A549 (cell line): ENCODE measurements around the gene SIRT7. TPM values are rescaled to one million over a fixed set of nuclear protein-coding genes. Genes with fewer than 3 reads are reported as not detected.
A peak's percentile ranks its signal among the peaks of the same experiment; 100 is the strongest.

ENCODE experiments used
- ATAC-seq, 2 experiments: fragments of 200-7000 bp in 1 of 2; fragments of >200 bp in 1 of 2; cut with Nextera tagmentation in 1 of 2; cut with Tn5 transposase in 1 of 2; 3 replicates each; pipeline versions ENCODE4 v1.8.0 to v1.9.1; 2018 to 2020; ENCODE audit warnings: mild to moderate bottlenecking in 1 of 2, moderate library complexity in 1 of 2
- CTCF ChIA-PET: fragments of 300-600 bp; sonication (Branson Sonifier 250); formaldehyde crosslinking; extraction: SDS; loops from one replicate; lab custom pipeline; 2021; ENCODE audit warnings: antibody characterized with exemption, inconsistent platforms; lab: Yijun Ruan, JAX
- POLR2A ChIA-PET: fragments of 350-600 bp; formaldehyde crosslinking; extraction: SDS; loops from one replicate; lab custom pipeline; 2021; ENCODE audit warnings: antibody characterized with exemption, inconsistent platforms; lab: Yijun Ruan, JAX
- DNase-seq, 2 experiments: peaks; one replicate each; pipeline versions ENCODE4 v3.0.0 to v3.0.0-alpha.2; 2011 to 2016; ENCODE audit warnings: low read depth in 1 of 2, low spot score in 1 of 2
- FAIRE-seq: peaks from 2 replicates; lab custom pipeline; 2011; peaks lifted over from hg19 to GRCh38; lab: Jason Lieb, UNC
- H3K27ac ChIP-seq, 2 experiments: fragments of >200 bp; sonication (Bioruptor Twin); formaldehyde crosslinking; 3 replicates each; pipeline ENCODE4 v1.5.1; 2016 to 2017
- H3K4me1 ChIP-seq: fragments of >200 bp; sonication (Bioruptor Twin); formaldehyde crosslinking; 3 replicates; pipeline ENCODE4 v1.6.1; 2016
- H3K4me2 ChIP-seq: fragments of >200 bp; sonication (Bioruptor Twin); formaldehyde crosslinking; 3 replicates; pipeline ENCODE4 v1.6.1; 2016
- H3K4me3 ChIP-seq: fragments of >200 bp; sonication (Bioruptor Twin); formaldehyde crosslinking; 3 replicates; pipeline ENCODE4 v1.5.1; 2016
- H3K9me3 ChIP-seq: fragments of >200 bp; sonication (Bioruptor Twin); formaldehyde crosslinking; 3 replicates; pipeline ENCODE4 v1.6.1; 2016
- ATOH8 ChIP-seq: fragments of 250-450 bp; sonication (Bioruptor Pico); IDR thresholded peaks from 2 replicates; pipeline ENCODE4 v1.5.0; 2020; ENCODE audit warnings: low read depth, mild to moderate bottlenecking, moderate library complexity
- CHD2 ChIP-seq: fragments of 150-350 bp; IDR thresholded peaks from 2 replicates; pipeline ENCODE4 v1.6.1; 2014; ENCODE audit warnings: low read length; ENCODE audit not compliant: partially characterized antibody
- EHF ChIP-seq: fragments of 250-450 bp; sonication (Bioruptor Pico); IDR thresholded peaks from 2 replicates; pipeline ENCODE4 v1.5.0; 2020; ENCODE audit warnings: mild to moderate bottlenecking
- EHMT2 ChIP-seq: fragments of 200-600 bp; sonication (generic); IDR thresholded peaks from 2 replicates; pipeline ENCODE4 v1.6.1; 2016; ENCODE audit warnings: antibody characterized with exemption, low read depth, mild to moderate bottlenecking, moderate library complexity
- EP300 ChIP-seq, 2 experiments: fragments of >200 bp; sonication (Bioruptor Twin); formaldehyde crosslinking; IDR thresholded peaks; 2 replicates in 1 of 2; 3 replicates in 1 of 2; pipeline ENCODE4 v1.6.1; 2016 to 2017
- ESRRA ChIP-seq: fragments of 150-350 bp; IDR thresholded peaks from 2 replicates; pipeline ENCODE4 v1.6.1; 2014; ENCODE audit warnings: mild to moderate bottlenecking, low read length, borderline replicate concordance
- FOSL2 ChIP-seq, 2 experiments: fragments of 450-650 bp in 1 of 2; fragments of >200 bp in 1 of 2; sonication (Bioruptor Twin) in 1 of 2; formaldehyde crosslinking; IDR thresholded peaks; 2 replicates each; pipeline versions ENCODE4 v1.5.0 to v1.6.1; 2016 to 2020; ENCODE audit warnings: mild to moderate bottlenecking in 1 of 2, moderate library complexity in 1 of 2
- HDAC2 ChIP-seq: fragments of 200-600 bp; sonication (generic); IDR thresholded peaks from 2 replicates; pipeline ENCODE4 v1.6.1; 2016
- HOXA7 ChIP-seq: fragments of 250-450 bp; sonication (Bioruptor Pico); IDR thresholded peaks from 2 replicates; pipeline ENCODE4 v1.5.0; 2020; ENCODE audit warnings: mild to moderate bottlenecking, moderate library complexity
- JUN ChIP-seq, 2 experiments: fragments of >200 bp; sonication (Bioruptor Twin); formaldehyde crosslinking; IDR thresholded peaks; 2 replicates in 1 of 2; 3 replicates in 1 of 2; pipeline ENCODE4 v1.6.1; 2016 to 2017
- MAFK ChIP-seq: fragments of 450-650 bp; IDR thresholded peaks from 2 replicates; pipeline ENCODE4 v1.6.1; 2014; ENCODE audit not compliant: partially characterized antibody
- MAZ ChIP-seq: fragments of 150-350 bp; IDR thresholded peaks from 2 replicates; pipeline ENCODE4 v1.6.1; 2014; ENCODE audit warnings: antibody characterized with exemption, low read depth, low read length, borderline replicate concordance
- NFE2L2 ChIP-seq: fragments of 150-350 bp; conservative IDR thresholded peaks from 2 replicates; pipeline ENCODE4 v1.6.1; 2014; ENCODE audit warnings: low read length
- NPAS2 ChIP-seq: fragments of 250-450 bp; sonication (Bioruptor Pico); IDR thresholded peaks from 2 replicates; pipeline ENCODE4 v1.8.0; 2022; ENCODE audit warnings: mild to moderate bottlenecking, moderate library complexity, borderline replicate concordance
- NR3C1 ChIP-seq: fragments of >200 bp; sonication (Bioruptor Twin); formaldehyde crosslinking; IDR thresholded peaks from 3 replicates; pipeline ENCODE4 v1.6.1; 2017
- PBX3 ChIP-seq: IDR thresholded peaks from 2 replicates; pipeline ENCODE4 v1.6.1; 2012
- POLR2A ChIP-seq: IDR thresholded peaks from 2 replicates; pipeline ENCODE4 v1.6.1; 2012; ENCODE audit warnings: mild to moderate bottlenecking, low read length
- POLR2AphosphoS2 ChIP-seq: conservative IDR thresholded peaks from 2 replicates; pipeline ENCODE4 v1.6.1; 2012; ENCODE audit warnings: low read length, improper control_type of control experiment, inconsistent platforms
- RAD21 ChIP-seq, 2 experiments: fragments of >200 bp in 1 of 2; sonication (Bioruptor Twin) in 1 of 2; formaldehyde crosslinking in 1 of 2; IDR thresholded peaks in 1 of 2; conservative IDR thresholded peaks in 1 of 2; 2 replicates in 1 of 2; 3 replicates in 1 of 2; pipeline ENCODE4 v1.6.1; 2012 to 2018; ENCODE audit warnings: inconsistent platforms in 1 of 2
- REST ChIP-seq: fragments of 200-600 bp; sonication (generic); IDR thresholded peaks from 2 replicates; pipeline ENCODE4 v1.6.1; 2016; ENCODE audit warnings: antibody characterized with exemption, mild to moderate bottlenecking, moderate library complexity
- RNF2 ChIP-seq: fragments of 200-600 bp; sonication (generic); IDR thresholded peaks from 2 replicates; pipeline ENCODE4 v1.6.1; 2016; ENCODE audit warnings: low read depth, mild to moderate bottlenecking, antibody characterized with exemption, moderate library complexity, borderline replicate concordance
- TFCP2L1 ChIP-seq: fragments of 250-450 bp; sonication (Bioruptor Pico); IDR thresholded peaks from 2 replicates; pipeline ENCODE4 v1.5.0; 2021; ENCODE audit warnings: mild to moderate bottlenecking
- TP53 ChIP-seq: fragments of 250-450 bp; sonication (Bioruptor Pico); IDR thresholded peaks from 2 replicates; pipeline ENCODE4 v1.5.0; 2021; ENCODE audit warnings: mild to moderate bottlenecking, moderate library complexity
- USF2 ChIP-seq: fragments of 450-650 bp; IDR thresholded peaks from 2 replicates; pipeline ENCODE4 v1.6.1; 2014; ENCODE audit warnings: antibody characterized with exemption
- WGBS: methylation state at CpG from one replicate; pipeline ENCODE4 v1.1.6; 2017; ENCODE audit errors: missing lambda C conversion rate; 5-methylcytosine and 5-hydroxymethylcytosine counted together
- polyA plus RNA-seq, 4 experiments: library from polyadenylated mRNA; depleted of rRNA in 3 of 4; stranded (reverse); fragments of >200 nt; fragmentation: RNase III in 1 of 4; extraction: RNeasy Plus Mini Kit Qiagen cat#74134 plus additional on column Dnase treatment in 1 of 4; gene quantifications; 2 replicates in 3 of 4; 3 replicates in 1 of 4; pipeline ENCODE4 v1.2.3, GENCODE V29; 2011 to 2017

The SIRT7 gene
- polyA plus RNA-seq, 2 of the 4 experiments (the other 2 are of a cell fraction) = 9.8 to 35.2 TPM

- 0 out of 2 replicates have a peak, but pooled peaks have one; percentile 4 for TF ChIP-seq USF2
- 0 out of 2 replicates have a peak, but pooled peaks have one; percentile 22 for TF ChIP-seq TFCP2L1 (CRISPR knock-in tag)
- TF ChIP-seq POLR2A = peak; percentile 58
- TF ChIP-seq RAD21 (conservative IDR thresholded peaks at IDR 0.05 in 1 of 2, IDR thresholded peaks at IDR 0.05 in 1 of 2) = no peak
- peak; percentile 19; the same call in 1 of the 2 replicates for TF ChIP-seq REST
- peak; percentile 11; the same call in 1 of the 2 replicates for TF ChIP-seq HOXA7 (CRISPR knock-in tag)
- TF ChIP-seq JUN (IDR thresholded peaks at IDR 0.05) = peak; percentile 22 to 94
- no peak for TF ChIP-seq NFE2L2
Measured at GRCh38 chr17:81867991-81868673, 49.8 kb downstream of the SIRT7 start (continued).

- ChIA-PET POLR2A (interaction anchor here (0.5 to 1.8 kb wide), 5 partner anchors 16 to 154 kb away, joined by 3 to 6 read pairs (median 3); partner anchors contain the start of genes MCRIP1 and SLC25A10), CTCF (interaction anchor here (0.6 to 8.6 kb wide), 16 partner anchors 8 to 163 kb away, joined by 3 to 126 read pairs (median 4); partner anchors contain the start of gene CENPX)
- Histone ChIP-seq H3K4me3 (no peak overlapping the region), H3K9me3 (no peaks in the 10 kb centered on the region), H3K4me1 (peaks cover 61% of the 10 kb centered on the region), H3K27ac (peak overlapping the region; percentile 97 to 100), H3K4me2 (peak overlapping the region; percentile 97)
- WGBS = 48% methylated on average over 23 of the region's 23 CpGs
- DNase-seq (peak in 1 of 2 experiments; percentile 83), ATAC-seq (peak; percentile 22 to 37), FAIRE-seq (no peak)
- no peak; the same call in 1 of the 2 replicates for TF ChIP-seq REST
- peak; percentile 96 for TF ChIP-seq TP53 (CRISPR knock-in tag)
- peak; percentile 89 for TF ChIP-seq TFCP2L1 (CRISPR knock-in tag)
- TF ChIP-seq EP300 (IDR thresholded peaks at IDR 0.05) = no peak
- TF ChIP-seq NPAS2 (CRISPR knock-in tag) = 0 out of 2 replicates have a peak, but pooled peaks have one; percentile 17
- TF ChIP-seq CHD2 = no peak
- TF ChIP-seq RNF2 = no peak
- TF ChIP-seq FOSL2 (IDR thresholded peaks at IDR 0.05) = no peak
- no peak for TF ChIP-seq FOSL2 (CRISPR knock-in tag; IDR thresholded peaks at IDR 0.05)
- TF ChIP-seq EHF (CRISPR knock-in tag) = peak; percentile 86
- no peak for TF ChIP-seq MAFK
- no peak for TF ChIP-seq ESRRA
- no peak for TF ChIP-seq EHMT2
- no peak for TF ChIP-seq RAD21 (conservative IDR thresholded peaks at IDR 0.05 in 1 of 2, IDR thresholded peaks at IDR 0.05 in 1 of 2)
- peak; percentile 81; the same call in 1 of the 2 replicates for TF ChIP-seq POLR2AphosphoS2
- no peak; the same call in 1 of the 2 replicates for TF ChIP-seq ATOH8 (CRISPR knock-in tag)
- TF ChIP-seq MAZ = no peak
- peak; percentile 93 for TF ChIP-seq PBX3
- peak; percentile 78 to 96; a peak in 3 of 5 replicates for TF ChIP-seq JUN (IDR thresholded peaks at IDR 0.05)
- no peak for TF ChIP-seq NR3C1
- TF ChIP-seq HDAC2 = no peak
Measured at GRCh38 chr17:81867170-81867990, 50.6 kb downstream of the SIRT7 start.
